HG03064 (cell line): ENCODE data around the gene DMXL2.
"Not testable (repeated sequence)": the region's sequence is repeated elsewhere in the genome, so short reads cannot be mapped to it uniquely, and the experiment has no call there.

ENCODE experiments used
- ATAC-seq: cut with Tn5 transposase; IDR thresholded peaks from one replicate; pipeline ENCODE4 v1.9.1; 2021; ENCODE audit warnings: low read depth; ENCODE audit not compliant: unreplicated experiment

DMXL2 gene

GRCh38 chr15:51576911-51577500, 45.6 kb downstream of the DMXL2 start:
- no peak for ATAC-seq

- ATAC-seq = no peak
Measured at GRCh38 chr15:51576286-51576850, 46.2 kb downstream of the DMXL2 start.

GRCh38 chr15:51575775-51576174, 46.8 kb downstream of the DMXL2 start:
- ATAC-seq = no peak

GRCh38 chr15:51573352-51573751, 49.2 kb downstream of the DMXL2 start:
- not testable (repeated sequence) for ATAC-seq

GRCh38 chr15:51568939-51569784, 53.4 kb downstream of the DMXL2 start:
- ATAC-seq = not testable (repeated sequence)

GRCh38 chr15:51561271-51561670, 61.3 kb downstream of the DMXL2 start:
- ATAC-seq = no peak

- no peak for ATAC-seq
Measured at GRCh38 chr15:51558876-51559275, 63.7 kb downstream of the DMXL2 start.

- ATAC-seq = no peak
Measured at GRCh38 chr15:51558411-51558810, 64.2 kb downstream of the DMXL2 start.

GRCh38 chr15:51550841-51551240, 71.7 kb downstream of the DMXL2 start:
- no peak for ATAC-seq

GRCh38 chr15:51547656-51548055, 74.9 kb downstream of the DMXL2 start:
- ATAC-seq = no peak

GRCh38 chr15:51536965-51537574, 85.5 kb downstream of the DMXL2 start:
- no peak for ATAC-seq

GRCh38 chr15:51533672-51534398, 88.7 kb downstream of the DMXL2 start:
- ATAC-seq = no peak

- ATAC-seq = no peak
Measured at GRCh38 chr15:51526955-51527354, 95.6 kb downstream of the DMXL2 start.

GRCh38 chr15:51524376-51524775, 98.2 kb downstream of the DMXL2 start:
- no peak for ATAC-seq

- no peak for ATAC-seq
Measured at GRCh38 chr15:51516291-51516690, 106.3 kb downstream of the DMXL2 start.

GRCh38 chr15:51505251-51505650, 117.3 kb downstream of the DMXL2 start:
- ATAC-seq = no peak

- no peak for ATAC-seq
Measured at GRCh38 chr15:51503003-51503402, 119.6 kb downstream of the DMXL2 start.

- ATAC-seq = no peak
Measured at GRCh38 chr15:51499379-51499976, 123.1 kb downstream of the DMXL2 start.

GRCh38 chr15:51497806-51498205, 124.8 kb downstream of the DMXL2 start:
- ATAC-seq = no peak

- no peak for ATAC-seq
Measured at GRCh38 chr15:51496246-51496645, 126.3 kb downstream of the DMXL2 start.
